Forelimb muscle (tissue), 1 donor: ENCODE measurements around the gene YPEL2. TPM values are rescaled to one million over a fixed set of nuclear protein-coding genes. Genes with fewer than 3 reads are reported as not detected.
"Not testable (repeated sequence)": the region's sequence is repeated elsewhere in the genome, so short reads cannot be mapped to it uniquely, and the experiment has no call there.

Experiments used
- DNase-seq: peaks from one replicate; pipeline ENCODE4 v3.0.0-alpha.2; 2013; ENCODE audit warnings: low read depth
- polyA plus RNA-seq: library from polyadenylated mRNA; unstranded; fragments of 120-200 nt; gene quantifications from one replicate; pipeline ENCODE4 v1.2.1, GENCODE V29; 2013; ENCODE audit not compliant: insufficient read length

YPEL2 gene
- polyA plus RNA-seq, 1 donor = 16.0 TPM

DNA sequence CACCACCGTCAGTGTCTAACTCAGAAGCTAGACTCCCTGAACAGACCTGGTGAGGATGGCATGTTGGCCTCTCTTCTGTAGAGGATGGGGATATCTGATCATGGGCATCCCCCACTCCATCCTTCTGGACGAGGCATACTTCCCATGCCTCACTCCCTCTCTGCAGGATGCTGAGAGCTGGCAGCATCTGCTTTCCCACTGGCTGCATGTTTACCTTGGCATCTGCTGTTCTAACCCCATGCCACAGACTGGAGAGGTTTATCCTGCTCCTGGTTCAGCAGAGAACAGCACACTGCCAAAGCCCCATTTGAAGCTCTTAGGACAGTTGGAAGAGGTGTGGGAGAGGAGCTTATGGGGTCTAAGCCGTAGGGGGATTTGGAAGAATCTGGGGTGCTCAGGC lies 46.0 kb downstream of the YPEL2 start:
- no peak for DNase-seq

DNA sequence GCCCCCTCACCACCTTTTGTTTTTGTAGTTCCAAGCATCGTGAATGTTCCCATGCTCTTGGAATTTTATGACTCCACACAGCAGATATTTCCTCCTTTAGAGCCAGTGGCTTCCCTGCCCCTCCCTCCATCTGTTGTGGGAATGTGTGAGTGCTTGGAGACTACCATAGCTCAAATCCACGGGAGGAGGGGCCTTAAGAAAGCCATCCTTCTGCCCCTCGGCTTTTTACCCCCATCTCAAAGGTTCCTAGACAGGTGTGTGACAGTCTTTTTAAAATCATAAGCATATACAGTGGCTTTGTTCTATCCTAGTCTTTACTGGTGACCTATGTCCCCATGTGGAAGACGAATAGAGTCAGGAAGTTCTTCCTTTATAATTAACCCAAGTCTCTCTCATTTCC lies 47.2 kb downstream of the YPEL2 start:
- no peak for DNase-seq

DNA sequence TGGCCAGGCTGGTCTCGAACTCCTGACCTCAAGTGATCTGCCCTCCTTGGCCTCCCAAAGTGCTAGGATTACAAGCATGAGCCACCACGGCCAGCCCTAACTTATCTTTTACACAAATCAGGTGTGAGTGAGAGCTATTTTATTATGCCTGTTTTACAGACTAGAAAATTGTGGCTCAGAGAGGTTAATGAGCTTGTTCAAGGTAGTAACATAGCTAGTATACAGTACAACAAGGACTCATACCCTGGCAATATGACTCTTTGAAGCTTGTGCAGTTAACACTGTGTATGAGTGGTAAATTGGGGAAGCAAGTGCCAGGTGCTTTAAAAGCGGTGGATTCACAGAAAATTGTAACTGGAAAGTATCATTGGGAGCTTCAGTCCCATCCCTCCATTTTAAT lies 49.0 kb downstream of the YPEL2 start:
- DNase-seq = no peak

DNA sequence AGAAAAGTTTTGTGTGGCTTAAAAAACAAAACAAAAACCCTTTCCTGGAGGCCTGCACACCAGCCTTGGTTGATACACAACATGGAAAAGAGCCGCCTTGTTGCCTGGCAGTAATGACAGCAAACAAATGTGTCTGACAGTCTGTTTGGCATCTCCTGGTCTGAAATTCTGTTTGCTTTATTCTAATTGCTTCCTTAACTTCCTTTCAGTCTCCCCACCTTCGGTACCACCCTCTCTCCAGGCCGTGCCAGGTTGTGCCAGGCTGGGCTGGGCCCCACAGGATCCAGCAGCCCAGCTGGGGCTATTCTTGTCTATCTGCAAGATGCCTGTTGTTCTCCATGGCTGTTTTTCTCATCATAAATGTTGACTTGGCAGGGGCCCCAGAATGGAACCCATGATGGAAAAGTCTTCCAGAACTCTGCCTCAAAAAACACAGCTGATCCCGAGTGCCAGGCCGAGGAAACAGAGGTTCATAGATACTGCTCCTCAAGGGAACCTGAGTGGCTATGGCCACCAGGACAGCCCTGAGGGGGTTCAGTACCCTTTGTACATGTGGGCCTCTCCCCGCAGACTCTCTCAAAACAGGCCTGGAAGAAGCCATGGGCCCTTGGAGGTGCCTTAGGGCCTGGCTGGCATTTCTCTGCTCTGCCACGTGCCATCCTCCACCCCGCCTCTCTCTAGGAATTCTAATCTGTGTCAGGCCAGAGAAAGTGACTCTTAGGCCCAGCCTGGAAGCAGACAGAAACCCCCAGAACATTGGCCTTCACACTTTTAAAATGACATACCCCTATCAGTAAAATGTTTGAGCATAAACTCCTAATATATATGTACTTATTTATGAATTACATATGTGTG lies 50.5 kb downstream of the YPEL2 start:
- DNase-seq = no peak

DNA sequence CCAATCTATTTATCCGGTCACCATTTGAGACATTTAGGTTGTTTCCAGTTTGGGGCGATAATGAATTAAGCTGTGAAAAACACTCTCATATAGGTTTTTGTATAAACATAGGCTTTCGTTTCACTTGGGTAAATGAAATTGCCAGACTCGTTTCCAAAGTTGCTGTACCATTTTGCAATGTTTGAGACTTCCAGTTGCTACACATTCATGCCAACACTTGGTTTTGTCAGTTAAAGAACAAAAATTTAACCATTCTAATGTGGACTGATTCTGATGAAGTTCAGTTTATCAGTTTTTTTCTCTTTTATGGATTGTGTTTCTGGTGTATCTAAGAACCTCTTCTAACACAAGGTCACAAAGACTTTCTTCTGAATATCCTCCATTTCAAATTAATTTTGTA lies 52.4 kb downstream of the YPEL2 start:
- no peak for DNase-seq

DNA sequence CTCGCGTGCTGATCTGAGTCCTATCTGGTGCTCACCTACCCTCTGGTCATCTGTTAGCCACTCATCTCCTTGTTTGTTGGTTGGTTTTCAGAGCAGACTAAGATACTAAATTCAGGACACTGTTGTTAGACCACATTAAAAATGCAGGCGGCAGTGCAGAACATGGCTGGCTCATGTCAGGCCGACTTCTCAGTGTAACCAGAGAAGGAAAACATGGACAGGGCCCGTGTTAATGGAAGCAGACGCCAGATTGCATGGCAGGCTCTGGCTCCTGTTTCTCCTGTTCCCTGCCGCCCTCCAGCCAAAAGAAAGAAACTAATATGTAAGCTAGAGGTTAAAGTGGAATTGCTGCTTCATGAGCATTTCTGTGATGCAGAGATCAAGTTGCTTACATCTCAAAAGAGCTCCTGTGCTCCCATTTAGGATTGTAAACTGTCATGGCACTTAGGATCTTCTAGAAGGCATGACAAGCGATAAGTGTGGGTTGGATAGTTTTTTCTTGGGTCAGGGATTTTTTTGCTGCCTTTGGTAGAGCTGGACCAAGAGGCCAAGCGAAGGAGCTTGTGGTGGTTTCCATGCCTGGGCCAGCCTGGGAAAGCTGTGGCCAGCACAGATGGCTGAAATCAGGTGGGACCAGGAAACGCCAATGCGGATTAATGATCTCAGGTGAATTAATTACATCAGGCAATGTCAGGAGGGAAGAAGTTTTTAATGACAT lies 56.1 kb downstream of the YPEL2 start:
- no peak for DNase-seq

DNA sequence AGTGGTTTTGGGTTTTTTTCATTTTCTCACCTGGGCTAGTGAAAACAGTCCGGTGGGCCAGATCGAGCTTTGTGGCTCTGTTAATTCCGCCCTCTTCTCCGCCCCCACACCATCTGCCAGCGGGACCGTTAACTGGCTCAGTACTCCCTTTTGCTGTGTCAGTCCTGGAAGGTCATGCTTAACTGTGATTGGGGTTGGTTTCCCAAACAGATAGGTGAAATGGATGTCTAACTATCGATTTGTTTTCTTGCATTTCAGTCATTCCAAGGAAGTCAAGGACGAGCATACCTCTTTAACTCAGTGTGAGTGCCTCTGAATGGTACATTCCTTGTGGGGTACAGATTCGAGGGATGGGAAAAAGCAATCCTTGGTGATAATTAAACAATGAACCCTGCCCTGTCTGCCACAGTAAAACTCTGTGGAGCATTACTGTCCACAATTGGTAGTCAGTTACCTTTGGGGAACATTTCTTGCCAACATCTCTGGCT lies 56.7 kb downstream of the YPEL2 start:
- DNase-seq = no peak

DNA sequence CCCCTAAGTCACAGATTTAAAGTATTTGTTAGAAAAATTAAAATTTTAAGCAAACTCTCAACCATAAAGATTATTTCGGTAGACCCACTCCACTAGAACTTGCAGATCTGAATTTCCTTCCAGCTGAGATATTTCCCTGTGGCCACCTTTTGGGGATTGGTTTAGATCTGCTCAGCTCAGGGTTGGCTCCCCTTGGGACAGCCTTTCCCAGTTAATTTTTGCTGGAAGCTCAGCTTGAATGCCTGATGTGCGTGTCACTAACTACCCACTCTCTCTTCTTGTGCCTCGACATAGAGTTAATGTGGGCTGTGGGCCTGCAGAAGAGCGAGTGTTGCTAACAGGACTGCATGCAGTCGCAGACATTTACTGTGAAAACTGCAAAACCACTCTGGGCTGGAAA lies 57.6 kb downstream of the YPEL2 start:
- no peak for DNase-seq

DNA sequence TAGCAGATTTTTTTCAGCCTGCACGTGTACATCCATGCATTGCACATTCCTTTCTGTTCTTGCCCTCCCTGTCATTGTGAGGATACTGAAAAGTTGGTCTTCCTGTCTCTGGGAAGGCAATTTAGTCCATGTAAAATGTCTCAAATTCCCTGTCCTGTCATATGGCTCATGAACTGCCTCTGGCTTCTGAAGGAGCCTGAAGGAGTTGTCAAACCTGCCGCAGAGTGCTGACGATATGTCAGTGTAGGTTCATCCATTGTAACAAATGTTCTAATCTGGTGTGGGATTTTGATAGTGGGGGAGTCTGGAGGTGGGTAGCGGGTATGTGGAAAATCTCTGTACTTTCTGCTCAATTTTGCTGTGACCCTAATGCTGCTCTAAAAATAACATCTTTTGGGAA lies 59.6 kb downstream of the YPEL2 start:
- DNase-seq = no peak

DNA sequence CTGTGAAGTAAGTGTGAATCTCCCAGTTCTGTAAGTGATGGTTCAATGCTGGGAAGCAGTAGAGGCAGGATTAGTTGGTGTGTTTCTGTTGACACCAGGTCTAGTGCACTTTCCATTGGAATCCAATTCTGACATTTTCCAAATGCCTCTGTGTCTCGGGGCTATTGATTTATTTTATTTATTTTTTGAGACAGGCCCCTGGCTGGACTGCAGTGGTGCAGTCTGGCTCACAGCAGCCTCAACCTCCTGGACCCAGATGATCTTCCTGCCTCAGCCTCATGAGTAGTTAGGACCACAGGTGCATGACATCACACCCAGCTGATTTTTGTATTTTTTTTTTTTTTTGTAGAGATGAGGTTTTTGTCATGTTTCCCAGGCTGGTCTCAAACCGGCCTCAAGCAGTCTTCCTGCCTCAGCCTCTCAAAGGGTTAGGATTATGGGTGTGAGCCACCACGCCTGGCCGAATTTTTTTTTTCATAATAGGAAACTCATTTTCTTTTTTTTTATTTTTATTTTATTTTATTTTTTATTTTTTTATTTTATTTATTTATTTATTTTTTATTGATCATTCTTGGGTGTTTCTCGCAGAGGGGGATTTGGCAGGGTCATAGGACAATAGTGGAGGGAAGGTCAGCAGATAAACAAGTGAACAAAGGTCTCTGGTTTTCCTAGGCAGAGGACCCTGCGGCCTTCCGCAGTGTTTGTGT lies 61.7 kb downstream of the YPEL2 start:
- DNase-seq = no peak

DNA sequence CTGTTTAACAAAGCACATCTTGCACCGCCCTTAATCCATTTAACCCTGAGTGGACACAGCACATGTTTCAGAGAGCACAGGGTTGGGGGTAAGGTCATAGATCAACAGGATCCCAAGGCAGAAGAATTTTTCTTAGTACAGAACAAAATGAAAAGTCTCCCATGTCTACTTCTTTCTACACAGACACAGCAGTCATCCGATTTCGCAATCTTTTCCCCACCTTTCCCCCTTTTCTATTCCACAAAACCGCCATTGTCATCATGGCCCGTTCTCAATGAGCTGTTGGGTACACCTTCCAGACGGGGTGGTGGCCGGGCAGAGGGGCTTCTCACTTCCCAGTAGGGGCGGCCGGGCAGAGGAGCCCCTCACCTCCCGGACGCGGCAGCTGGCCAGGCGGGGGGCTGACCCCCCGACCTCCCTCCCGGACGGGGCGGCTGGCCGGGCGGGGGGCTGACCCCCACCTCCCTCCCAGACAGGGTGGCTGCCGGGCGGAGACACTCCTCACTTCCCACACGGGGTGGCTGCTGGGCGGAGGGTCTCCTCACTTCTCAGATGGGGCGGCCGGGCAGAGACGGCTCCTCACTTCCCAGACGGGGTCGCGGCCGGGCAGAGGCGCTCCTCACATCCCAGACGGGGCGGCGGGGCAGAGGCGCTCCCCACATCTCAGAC lies 62.4 kb downstream of the YPEL2 start:
- DNase-seq = not testable (repeated sequence)

DNA sequence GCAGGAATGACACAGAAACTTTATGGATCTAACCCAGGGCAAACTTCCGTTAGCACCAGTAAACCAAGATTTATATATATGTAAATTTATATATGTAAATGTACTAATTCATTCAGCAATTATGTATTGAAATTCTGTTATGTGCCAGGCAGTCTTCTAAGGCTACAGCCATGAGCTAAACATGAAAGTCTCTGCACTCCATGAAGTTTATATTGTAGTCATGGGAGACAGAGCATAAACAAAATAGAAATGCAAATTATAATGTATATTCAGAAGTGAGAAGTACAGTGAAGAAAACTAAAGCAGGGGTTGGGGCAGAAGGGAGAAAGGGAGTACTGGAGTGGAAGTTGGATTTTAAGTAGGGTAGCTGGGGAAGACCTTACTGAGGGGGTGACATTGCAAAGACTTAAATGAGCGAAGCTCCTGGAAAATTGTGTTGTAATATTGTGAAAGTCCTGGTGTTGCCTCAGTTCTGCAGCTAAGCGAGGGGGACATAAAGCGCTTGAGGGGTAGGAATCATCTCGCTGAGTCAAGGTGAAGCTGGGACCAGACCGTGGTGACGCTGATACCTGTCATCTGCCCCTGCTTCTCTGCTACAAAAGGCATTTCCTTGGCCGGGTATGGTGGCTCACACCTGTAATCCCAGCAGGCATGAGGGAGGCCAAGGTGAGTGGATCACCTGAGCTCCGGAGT lies 64.8 kb downstream of the YPEL2 start:
- DNase-seq = no peak

DNA sequence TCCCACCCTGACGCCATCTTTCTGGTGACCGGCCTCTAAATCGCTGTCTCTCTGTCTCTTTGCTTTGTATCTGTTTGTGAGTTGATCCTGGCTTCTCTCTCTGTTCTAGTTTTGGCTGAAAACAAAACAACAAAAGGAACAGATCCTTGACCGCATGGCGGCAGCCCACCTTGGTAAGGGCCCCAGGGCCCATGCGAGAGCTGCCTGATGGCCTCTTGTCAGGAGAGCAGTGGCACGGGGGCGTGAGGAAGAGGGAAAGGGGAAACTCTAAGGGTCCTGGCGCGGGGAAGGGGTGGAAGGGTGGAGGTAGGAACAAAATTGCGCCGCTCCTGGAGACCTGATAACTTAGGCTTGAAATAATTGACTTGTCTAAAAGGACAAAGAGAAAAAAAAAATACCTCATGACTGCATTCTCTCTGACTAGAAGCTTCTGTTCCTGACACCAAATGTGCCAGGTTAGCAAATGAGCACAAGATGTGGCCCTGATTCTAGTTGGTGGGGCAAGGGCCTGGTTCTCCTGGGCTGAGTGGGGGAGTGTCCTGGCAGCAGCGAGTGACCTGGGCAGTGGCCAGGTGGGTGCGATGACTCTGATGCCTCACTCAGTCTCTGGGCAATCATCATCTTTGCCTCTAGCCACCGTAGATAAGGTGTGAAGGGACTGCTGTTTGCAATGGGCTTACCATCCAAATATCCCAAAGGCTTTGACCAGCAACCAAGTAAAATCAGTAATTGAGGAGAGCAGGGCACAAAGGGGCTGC lies 66.0 kb downstream of the YPEL2 start:
- DNase-seq = no peak

DNA sequence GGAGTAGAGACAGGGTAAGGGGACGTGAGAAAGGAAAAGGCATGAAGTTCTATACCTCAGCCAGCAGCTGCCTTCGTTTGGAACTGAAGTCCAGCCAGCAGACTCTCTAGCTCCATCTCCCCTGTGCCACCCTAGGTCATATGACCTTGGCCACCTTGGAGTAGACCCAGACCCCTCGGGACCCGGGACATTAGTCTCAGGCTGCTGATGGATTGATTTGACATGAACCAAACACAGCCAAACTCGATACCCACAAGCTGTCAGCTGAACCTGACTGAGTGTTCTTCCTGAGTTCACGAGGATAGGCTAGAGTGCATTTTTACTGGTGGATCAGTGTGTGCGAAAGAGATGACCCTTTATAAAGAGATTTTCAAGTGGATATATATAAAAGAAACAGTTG lies 68.5 kb downstream of the YPEL2 start:
- DNase-seq = no peak

DNA sequence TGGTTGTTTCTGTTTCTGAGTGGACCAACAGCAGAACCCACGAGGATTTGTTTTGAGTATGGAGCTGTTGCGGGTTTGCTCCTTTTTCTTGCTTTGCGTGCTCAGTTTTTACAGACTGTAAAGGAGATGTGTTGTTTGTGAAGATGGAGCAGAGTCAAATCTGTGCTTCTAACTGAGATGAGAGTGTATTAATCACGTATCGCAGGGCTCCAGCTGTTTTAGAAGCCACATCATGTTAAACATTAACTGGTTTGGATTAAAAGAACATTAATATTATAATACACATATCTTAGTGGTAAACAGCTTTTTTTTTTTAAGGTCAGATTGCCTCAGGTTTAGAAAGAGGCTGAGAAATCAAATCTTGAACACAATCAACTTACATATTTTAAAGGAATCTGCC lies 69.4 kb downstream of the YPEL2 start:
- no peak for DNase-seq

DNA sequence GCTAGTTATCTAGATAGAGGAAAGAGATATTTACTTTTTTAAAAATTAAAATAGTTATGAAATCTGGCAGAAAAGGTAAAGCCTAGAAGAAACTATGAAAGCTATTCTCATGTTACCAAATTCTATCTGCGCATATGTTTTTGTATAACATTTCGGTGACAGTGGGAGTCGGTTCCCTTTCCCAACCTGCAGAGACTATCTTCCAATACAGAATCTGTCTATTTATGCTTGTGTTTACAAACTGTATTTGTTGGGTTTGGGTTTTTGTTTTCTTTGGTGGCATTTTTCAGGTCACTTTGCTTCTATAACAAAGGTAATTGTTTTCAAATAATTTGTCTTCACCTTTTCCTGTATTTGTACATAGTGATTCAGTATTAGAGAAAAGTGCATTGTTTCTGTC lies 69.8 kb downstream of the YPEL2 start:
- no peak for DNase-seq

DNA sequence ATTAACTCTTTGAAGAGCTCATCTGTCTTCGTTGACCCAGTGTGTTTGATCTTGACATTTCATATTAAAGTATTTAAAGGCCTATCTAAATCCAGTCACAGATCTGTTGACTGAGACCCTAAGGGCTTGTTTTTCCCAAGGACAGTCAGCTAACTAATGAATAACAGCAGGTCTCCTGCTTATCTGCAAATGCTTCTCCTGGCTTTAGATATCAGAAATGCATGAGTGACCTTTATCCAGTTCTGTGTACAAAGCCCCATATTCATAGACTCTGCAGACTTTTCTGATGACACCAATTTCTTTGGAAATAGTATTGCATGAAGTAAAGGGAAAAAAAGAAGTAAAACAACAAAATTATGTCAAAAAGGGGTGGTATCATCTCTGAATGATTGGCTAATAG lies 70.3 kb downstream of the YPEL2 start:
- no peak for DNase-seq

DNA sequence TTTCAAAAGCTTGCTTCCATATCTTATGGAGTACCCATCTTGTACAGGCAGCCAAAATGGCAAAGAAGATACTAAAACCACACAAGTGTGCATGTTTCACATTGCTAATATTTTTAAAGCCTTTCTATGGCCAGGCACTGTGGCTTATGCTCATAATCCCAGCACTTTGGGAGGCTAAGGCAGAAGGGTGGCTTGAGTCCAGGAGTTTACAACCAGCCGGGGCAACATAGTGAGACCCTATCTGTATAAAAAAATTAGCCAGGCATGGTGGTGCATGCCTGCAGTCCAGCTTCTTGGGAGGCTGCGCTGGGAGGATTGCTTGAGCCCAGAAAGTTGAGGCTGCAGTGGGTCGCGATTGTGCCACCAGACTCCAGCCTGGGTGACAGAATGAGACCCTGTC lies 71.3 kb downstream of the YPEL2 start:
- DNase-seq = no peak

DNA sequence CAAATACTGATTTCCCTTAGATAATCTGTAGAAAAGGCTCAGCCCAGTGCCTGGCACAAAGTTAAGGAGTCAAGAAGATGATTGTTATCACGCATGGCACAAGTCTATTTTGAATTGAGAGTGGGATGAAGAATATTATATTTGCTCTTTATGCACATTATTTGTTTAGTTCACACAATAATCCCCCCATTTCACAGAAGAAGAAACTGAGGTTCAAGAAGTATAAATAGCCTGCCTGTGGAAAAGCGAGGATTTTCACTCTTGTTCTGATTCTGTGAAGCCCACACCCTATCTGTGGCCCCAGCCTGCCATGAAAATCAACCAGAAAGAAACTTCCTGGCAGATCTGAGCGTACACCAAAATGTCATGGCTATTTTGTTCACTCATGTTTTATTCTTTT lies 73.0 kb downstream of the YPEL2 start:
- DNase-seq = no peak

DNA sequence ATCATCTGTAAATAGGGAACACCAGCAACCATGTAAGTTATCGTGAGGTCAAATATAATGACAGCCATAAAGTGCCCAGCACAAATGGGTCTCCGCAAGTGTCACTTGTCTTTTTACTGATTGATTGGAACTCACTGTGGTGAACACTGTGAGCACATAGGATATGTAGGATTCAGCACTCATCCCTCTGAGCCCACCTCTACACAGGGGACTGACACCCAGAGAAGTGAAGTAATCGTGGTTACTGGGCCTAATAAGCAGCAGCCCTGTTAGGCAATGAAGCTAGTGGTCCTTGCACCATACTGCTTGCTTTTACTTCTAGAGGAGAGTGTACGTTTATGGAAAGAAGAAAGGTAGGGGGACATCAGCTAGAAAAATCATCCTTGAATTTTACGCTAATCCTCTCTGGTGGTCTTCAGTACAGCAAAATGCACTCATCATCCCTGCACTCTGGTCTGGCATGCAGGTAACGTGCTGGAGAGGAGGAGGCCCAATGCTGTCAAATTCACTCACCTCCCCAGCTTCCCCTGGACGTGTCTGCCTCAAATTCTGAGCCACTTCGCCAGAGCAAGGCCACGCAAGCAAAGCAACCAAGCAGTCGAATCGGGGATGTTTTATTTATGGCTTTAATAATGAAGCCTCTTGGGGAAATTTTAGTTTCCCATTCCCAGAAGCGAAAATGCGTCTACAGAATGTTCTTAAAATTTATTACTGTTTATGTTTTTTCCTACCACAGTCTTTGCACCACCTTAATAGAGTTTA lies 74.7 kb downstream of the YPEL2 start:
- DNase-seq = no peak
